ENCODE measurements around the gene ANKRD33B.

The ANKRD33B gene

GRCh38 chr5:10578293-10578665, 14.4 kb downstream of the ANKRD33B start:
- no peak for DNase-seq (ENCODE audit: low read depth in 2 of 2)

- no peak for DNase-seq (ENCODE audit: low read depth in 2 of 2)
Observed at GRCh38 chr5:10578869-10579268, 15.0 kb downstream of the ANKRD33B start.

- DNase-seq (ENCODE audit: low read depth in 2 of 2): no peak
Observed at GRCh38 chr5:10579536-10580521, 16.0 kb downstream of the ANKRD33B start.

GRCh38 chr5:10580531-10581423, 16.9 kb downstream of the ANKRD33B start:
- DNase-seq (ENCODE audit: low read depth in 2 of 2): no peak

- DNase-seq (ENCODE audit: low read depth in 2 of 2): no peak
Observed at GRCh38 chr5:10581424-10581748, 17.5 kb downstream of the ANKRD33B start.

- no peak for DNase-seq (ENCODE audit: low read depth in 2 of 2)
Observed at GRCh38 chr5:10581867-10582511, 18.1 kb downstream of the ANKRD33B start.

GRCh38 chr5:10582512-10582897, 18.6 kb downstream of the ANKRD33B start:
- DNase-seq (ENCODE audit: low read depth in 2 of 2): no peak

- no peak for DNase-seq (ENCODE audit: low read depth in 2 of 2)
Observed at GRCh38 chr5:10583663-10584572, 20.0 kb downstream of the ANKRD33B start.

- no peak for DNase-seq (ENCODE audit: low read depth in 2 of 2)
Observed at GRCh38 chr5:10584714-10585517, 21.0 kb downstream of the ANKRD33B start.

GRCh38 chr5:10585518-10585915, 21.6 kb downstream of the ANKRD33B start:
- DNase-seq (ENCODE audit: low read depth in 2 of 2): no peak

GRCh38 chr5:10586008-10586407, 22.1 kb downstream of the ANKRD33B start:
- DNase-seq (ENCODE audit: low read depth in 2 of 2): no peak

GRCh38 chr5:10586555-10586954, 22.7 kb downstream of the ANKRD33B start:
- no peak for DNase-seq (ENCODE audit: low read depth in 2 of 2)

- no peak for DNase-seq (ENCODE audit: low read depth in 2 of 2)
Observed at GRCh38 chr5:10588109-10588775, 24.4 kb downstream of the ANKRD33B start.

- DNase-seq (ENCODE audit: low read depth in 2 of 2): no peak
Observed at GRCh38 chr5:10588779-10589447, 25.0 kb downstream of the ANKRD33B start.

- DNase-seq (ENCODE audit: low read depth in 2 of 2): no peak
Observed at GRCh38 chr5:10590226-10590999, 26.5 kb downstream of the ANKRD33B start.

GRCh38 chr5:10591159-10591558, 27.3 kb downstream of the ANKRD33B start:
- no peak for DNase-seq (ENCODE audit: low read depth in 2 of 2)

- DNase-seq (ENCODE audit: low read depth in 2 of 2): no peak
Observed at GRCh38 chr5:10591966-10592365, 28.1 kb downstream of the ANKRD33B start.

- no peak for DNase-seq (ENCODE audit: low read depth in 2 of 2)
Observed at GRCh38 chr5:10592601-10593000, 28.7 kb downstream of the ANKRD33B start.
